WTC11 (cell line): ENCODE results near the gene CETP. TPM values are rescaled to one million over a fixed set of nuclear protein-coding genes. Genes with fewer than 3 reads are reported as not detected.
A peak's percentile ranks its signal among the peaks of the same experiment; 100 is the strongest.

Experiments
- ATAC-seq: fragments of 200-7000 bp; cut with Tn5 transposase; 2 replicates; pipeline ENCODE4 v1.10.0; 2021; ENCODE audit warnings: mild to moderate bottlenecking, moderate library complexity
- CTCF ChIA-PET: fragments of 300-600 bp; sonication (Branson Sonifier 250); formaldehyde crosslinking; loops from one replicate; lab custom pipeline; 2021; ENCODE audit warnings: antibody characterized with exemption; lab: Charles Lee
- POLR2A ChIA-PET: fragments of 350-600 bp; sonication (Branson Sonifier 250); formaldehyde crosslinking; loops from one replicate; lab custom pipeline; 2021; ENCODE audit warnings: antibody characterized with exemption; lab: Charles Lee
- DNase-seq: peaks from one replicate; pipeline ENCODE4 v3.0.0; 2021; ENCODE audit warnings: low spot score
- H3K27ac Mint-ChIP-seq: 2 replicates; pipeline ENCODE4 v1.8.0; 2021; ENCODE audit warnings: mixed read lengths
- H3K27me3 Mint-ChIP-seq: 2 replicates; pipeline ENCODE4 v1.8.0; 2021; ENCODE audit warnings: low read depth, mild to moderate bottlenecking, moderate library complexity, mixed read lengths
- H3K36me3 Mint-ChIP-seq: 2 replicates; pipeline ENCODE4 v1.8.0; 2021; ENCODE audit warnings: mixed read lengths
- H3K4me1 Mint-ChIP-seq: 2 replicates; pipeline ENCODE4 v1.8.0; 2022; ENCODE audit warnings: mixed read lengths
- H3K4me3 Mint-ChIP-seq: 2 replicates; pipeline ENCODE4 v1.8.0; 2021; ENCODE audit warnings: mild to moderate bottlenecking, moderate library complexity, mixed read lengths
- H3K9me3 Mint-ChIP-seq: 2 replicates; pipeline ENCODE4 v1.8.0; 2021; ENCODE audit warnings: mixed read lengths
- AFF4 ChIP-seq: sonication (generic); formaldehyde crosslinking; IDR thresholded peaks from 2 replicates; pipeline ENCODE4 v1.8.1; 2023; ENCODE audit warnings: mild to moderate bottlenecking, missing genetic modification reagents, borderline replicate concordance
- ATF1 ChIP-seq: sonication (generic); formaldehyde crosslinking; IDR thresholded peaks from 2 replicates; pipeline ENCODE4 v1.8.1; 2023; ENCODE audit warnings: mild to moderate bottlenecking, moderate library complexity, missing genetic modification reagents
- ETV6 ChIP-seq: sonication (generic); formaldehyde crosslinking; IDR thresholded peaks from 2 replicates; pipeline ENCODE4 v1.8.1; 2022; ENCODE audit warnings: mild to moderate bottlenecking, missing genetic modification reagents
- HMGA2 ChIP-seq: fragments of 250-450 bp; sonication (Bioruptor Pico); IDR thresholded peaks from 2 replicates; pipeline ENCODE4 v1.4.0; 2021; ENCODE audit warnings: mild to moderate bottlenecking, moderate library complexity
- IRF1 ChIP-seq: sonication (generic); formaldehyde crosslinking; IDR thresholded peaks from 2 replicates; pipeline ENCODE4 v1.8.0; 2023; ENCODE audit warnings: missing genetic modification reagents
- JUN ChIP-seq: sonication (generic); formaldehyde crosslinking; IDR thresholded peaks from 2 replicates; pipeline ENCODE4 v1.8.0; 2023; ENCODE audit warnings: mild to moderate bottlenecking, missing genetic modification reagents
- KAT7 ChIP-seq: sonication (generic); formaldehyde crosslinking; IDR thresholded peaks from 2 replicates; pipeline ENCODE4 v1.8.1; 2023; ENCODE audit warnings: missing genetic modification reagents, mild to moderate bottlenecking, borderline replicate concordance
- PREB ChIP-seq: sonication (generic); formaldehyde crosslinking; IDR thresholded peaks from 2 replicates; pipeline ENCODE4 v1.8.1; 2022; ENCODE audit warnings: mild to moderate bottlenecking, missing genetic modification reagents, moderate library complexity, borderline replicate concordance
- ZNF121 ChIP-seq: sonication (generic); formaldehyde crosslinking; IDR thresholded peaks from 2 replicates; pipeline ENCODE4 v1.8.0; 2023; ENCODE audit warnings: missing genetic modification reagents
- ZNF532 ChIP-seq: fragments of 250-450 bp; sonication (Bioruptor Pico); IDR thresholded peaks from 2 replicates; pipeline ENCODE4 v1.9.0; 2021; ENCODE audit warnings: mild to moderate bottlenecking, borderline replicate concordance
- ZSCAN18 ChIP-seq: fragments of 250-450 bp; sonication (Bioruptor Pico); IDR thresholded peaks from 2 replicates; pipeline ENCODE4 v2.1.2; 2022; ENCODE audit warnings: mild to moderate bottlenecking, moderate library complexity
- total RNA-seq: library from RNA; stranded (reverse); gene quantifications from 3 replicates; pipeline ENCODE4 v1.2.3, GENCODE V29; 2021

Gene CETP
- total RNA-seq, 1 experiment from 2014 or later, result not detected

- TF ChIP-seq KAT7 (CRISPR knock-in tag), result no peak
- TF ChIP-seq PREB, result no peak
- no peak for TF ChIP-seq ZNF121
These were observed 65.3 kb downstream of the CETP start (continued) for GRCh38 chr16:57027067-57027466.

- peak; percentile 22 for DNase-seq
- ChIA-PET CTCF (interaction anchor here (0.8 to 1.6 kb wide), 3 partner anchors 18 to 64 kb away, joined by 3 to 6 read pairs (median 4); no protein-coding TSS in a partner anchor), POLR2A (no interaction called here)
- peak; percentile 83 for ATAC-seq
- Mint-ChIP-seq H3K4me3 (no peak overlapping the region), H3K4me1 (peaks cover 12% of the 10 kb centered on the region; the same call in 1 of the 2 replicates), H3K27ac (no peak overlapping the region), H3K27me3 (no peaks in the 10 kb centered on the region; the same call in 1 of the 2 replicates), H3K9me3 (no peaks in the 10 kb centered on the region; the same call in 1 of the 2 replicates), H3K36me3 (no peaks in the 10 kb centered on the region)
- TF ChIP-seq ETV6 (CRISPR knock-in tag) (no peak), ATF1 (no peak), HMGA2 (CRISPR knock-in tag) (no peak), ZSCAN18 (CRISPR knock-in tag) (no peak), AFF4 (CRISPR knock-in tag) (no peak), ZNF532 (CRISPR knock-in tag) (no peak), IRF1 (CRISPR knock-in tag) (no peak), JUN (no peak)
These were observed 66.3 kb downstream of the CETP start for GRCh38 chr16:57028086-57028485.
